Right cardiac atrium (tissue), 5 donors: ENCODE results near the gene DCAF11. TPM values are rescaled to one million over a fixed set of nuclear protein-coding genes. Genes with fewer than 3 reads are reported as not detected.

Source experiments
- ATAC-seq, 2 donors: fragments of 200-7000 bp; cut with Tn5 transposase; one replicate each; pipeline versions ENCODE4 v1.8.0 to v1.9.1; 2020; ENCODE audit warnings: moderate library complexity in 2 of 2, mild to moderate bottlenecking in 1 of 2
- DNase-seq, 3 donors: peaks; one replicate each; pipeline ENCODE4 v3.0.0-alpha.2; 2020
- H3K27ac ChIP-seq: one replicate; pipeline ENCODE4 v1.5.1; 2013; ENCODE audit warnings: mild to moderate bottlenecking, low read length, control low read depth, moderate library complexity
- H3K27me3 ChIP-seq: one replicate; pipeline ENCODE4 v1.6.1; 2013; ENCODE audit not compliant: control insufficient read depth, insufficient read depth
- H3K4me1 ChIP-seq: one replicate; pipeline ENCODE4 v1.6.1; 2013; ENCODE audit warnings: low read length; ENCODE audit not compliant: control insufficient read depth, insufficient read depth
- H3K4me3 ChIP-seq: one replicate; pipeline ENCODE4 v1.5.1; 2013; ENCODE audit warnings: low read length, control low read depth
- H3K9me3 ChIP-seq: one replicate; pipeline ENCODE4 v1.6.1; 2013; ENCODE audit warnings: low read length; ENCODE audit not compliant: control insufficient read depth
- WGBS: extraction: QIAGEN DNeasy Blood & Tissue Kit; methylation state at CpG from one replicate; pipeline ENCODE4 v1.1.7; 2013; 5-methylcytosine and 5-hydroxymethylcytosine counted together
- intact Hi-C, 4 donors: fragments of 100-400 bp; cut with DNase I; formaldehyde crosslinking; loops; one replicate each; pipeline versions ENCODE4 v1.11.0 to v1.14.0; 2022 to 2023
- polyA plus RNA-seq: library from polyadenylated mRNA; stranded (reverse); fragments of 200-250 nt; gene quantifications from one replicate; pipeline ENCODE4 v1.2.3, GENCODE V29; 2013
- total RNA-seq, 4 donors: library from RNA; stranded (reverse); fragmentation: NEBNext Ultra II Directional; extraction: Animal tissue kit (Norgen Biotek cat#: 25700); gene quantifications; one replicate each; pipeline ENCODE4 v1.2.1, GENCODE V29; 2021
- donor health status: healthy with polysubstance abuse.
- donor health status: DM: no; HTN: yes; CAD: no.
- donor health status: DM: no; HTN: no; CAD: no.
- donor health status: DM: no; HTN: yes; CAD: no; lungs with severe emphysema.
- donor health status: DM: yes; HTN: yes; CAD: no.

DCAF11 gene
- total and polyA plus RNA-seq, 5 donors, result 33.1 to 70.7 (median 58.7) TPM

DNA sequence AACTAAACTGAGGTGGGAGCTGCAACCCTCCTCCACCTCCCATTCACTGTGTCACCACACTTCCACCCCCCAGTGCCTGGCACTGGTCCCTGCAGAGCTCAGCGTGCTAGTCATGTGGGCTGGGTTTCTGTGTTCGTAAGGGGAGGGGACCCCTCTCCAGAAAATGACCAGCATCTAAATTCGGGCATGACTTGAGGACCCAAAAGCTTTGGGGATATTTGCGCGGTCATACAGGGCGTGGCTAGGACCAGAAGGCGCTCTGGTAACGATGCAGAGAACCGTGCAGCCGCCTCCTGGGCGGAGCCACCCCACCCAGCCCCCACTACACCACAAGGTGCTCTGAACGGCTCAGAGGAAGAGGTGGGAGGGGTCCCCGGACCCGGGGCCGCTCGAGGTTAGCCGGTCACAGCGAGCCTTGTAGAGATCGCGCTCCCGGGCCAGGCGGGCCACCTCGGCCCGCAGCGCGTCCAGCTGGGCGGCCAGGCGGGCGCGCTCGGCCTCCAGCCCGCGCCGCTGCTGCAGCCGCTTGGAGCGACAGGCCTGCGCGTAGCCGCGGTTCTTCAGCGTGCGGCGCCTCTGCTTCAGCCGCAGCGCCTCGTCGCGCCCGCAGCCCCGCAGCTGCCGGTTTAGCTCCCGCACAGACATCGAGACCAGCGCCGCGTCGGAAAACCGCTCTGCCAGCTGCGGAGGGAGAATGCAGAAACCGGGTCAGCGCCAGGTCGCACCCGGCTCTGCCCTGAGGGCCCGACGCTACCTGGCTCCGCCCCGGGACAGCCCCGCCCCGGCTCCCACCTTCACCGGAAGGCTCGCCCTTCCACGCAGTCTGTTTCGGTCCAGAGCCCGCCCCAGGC lies 33.5 kb upstream of the DCAF11 start:
- under 1% methylated on average over 74 of the region's 74 CpGs for WGBS
- H3K9me3 ChIP-seq, result no peaks in the 10 kb centered on the region
- peak overlapping the region; percentile 76 for H3K4me3 ChIP-seq
- intact Hi-C loops, result no loop called here
- no peaks in the 10 kb centered on the region for H3K4me1 ChIP-seq
- H3K27ac ChIP-seq, result no peak overlapping the region
- peak; percentile 68 to 82 for ATAC-seq
- DNase-seq, result peak in 2 of 3 donors; percentile 77 to 81
- H3K27me3 ChIP-seq, result no peaks in the 10 kb centered on the region

DNA sequence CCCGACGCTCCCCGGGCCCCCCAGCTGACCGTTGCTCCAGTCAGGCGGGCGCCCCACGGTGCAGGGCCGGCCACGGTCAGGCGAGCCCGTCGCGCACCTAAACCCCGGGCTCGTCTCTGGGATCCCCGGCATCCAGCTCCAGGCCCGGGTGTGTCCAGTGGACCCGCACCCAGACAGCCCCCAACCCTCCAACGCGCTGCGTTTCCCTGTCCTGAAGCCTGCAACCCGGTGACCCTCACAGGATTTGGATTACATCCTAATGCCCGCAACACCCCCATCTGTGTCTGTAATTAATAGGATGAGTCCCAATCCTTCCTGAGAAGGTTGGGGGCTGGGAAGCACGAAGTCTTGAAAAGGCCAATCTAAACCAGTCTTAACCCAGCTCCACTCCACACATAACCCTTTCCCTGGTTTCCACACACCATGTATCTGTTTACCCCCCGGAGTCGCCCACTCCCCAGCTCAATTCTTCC lies 32.8 kb upstream of the DCAF11 start:
- intact Hi-C loops, result no loop called here
- no peak overlapping the region for H3K27ac ChIP-seq
- no peaks in the 10 kb centered on the region for H3K4me1 ChIP-seq
- DNase-seq (no peak), ATAC-seq (no peak)
- 22% methylated on average over 26 of the region's 26 CpGs for WGBS
- peak overlapping the region; percentile 76 for H3K4me3 ChIP-seq
- H3K9me3 ChIP-seq, result no peaks in the 10 kb centered on the region
- no peaks in the 10 kb centered on the region for H3K27me3 ChIP-seq

GRCh38 chr14:24082411-24083080 lies 32.0 kb upstream of the DCAF11 start:
- H3K9me3 ChIP-seq, result no peaks in the 10 kb centered on the region
- H3K4me3 ChIP-seq, result no peak overlapping the region
- no peaks in the 10 kb centered on the region for H3K27me3 ChIP-seq
- H3K4me1 ChIP-seq, result no peaks in the 10 kb centered on the region
- peak in 1 of 2 donors; percentile 12 for ATAC-seq
- 88% methylated on average over 5 of the region's 5 CpGs for WGBS
- intact Hi-C loops, result no loop called here
- H3K27ac ChIP-seq, result no peak overlapping the region
- no peak for DNase-seq

- Histone ChIP-seq H3K27ac (no peak overlapping the region), H3K9me3 (no peaks in the 10 kb centered on the region), H3K4me1 (no peaks in the 10 kb centered on the region), H3K27me3 (no peaks in the 10 kb centered on the region), H3K4me3 (no peak overlapping the region)
- no peak for DNase-seq
- intact Hi-C loops, result no loop called here
- WGBS, result 89% methylated on average over 3 of the region's 3 CpGs
- no peak for ATAC-seq
Observed at GRCh38 chr14:24083462-24083861, 31.1 kb upstream of the DCAF11 start.

GRCh38 chr14:24084440-24084839 lies 30.1 kb upstream of the DCAF11 start:
- no peak for ATAC-seq
- intact Hi-C loops, result no loop called here
- no peaks in the 10 kb centered on the region for H3K27me3 ChIP-seq
- no peak for DNase-seq
- no peaks in the 10 kb centered on the region for H3K4me1 ChIP-seq
- H3K27ac ChIP-seq, result no peak overlapping the region
- 91% methylated on average over 2 of the region's 2 CpGs for WGBS
- no peaks in the 10 kb centered on the region for H3K9me3 ChIP-seq
- H3K4me3 ChIP-seq, result no peak overlapping the region

DNA sequence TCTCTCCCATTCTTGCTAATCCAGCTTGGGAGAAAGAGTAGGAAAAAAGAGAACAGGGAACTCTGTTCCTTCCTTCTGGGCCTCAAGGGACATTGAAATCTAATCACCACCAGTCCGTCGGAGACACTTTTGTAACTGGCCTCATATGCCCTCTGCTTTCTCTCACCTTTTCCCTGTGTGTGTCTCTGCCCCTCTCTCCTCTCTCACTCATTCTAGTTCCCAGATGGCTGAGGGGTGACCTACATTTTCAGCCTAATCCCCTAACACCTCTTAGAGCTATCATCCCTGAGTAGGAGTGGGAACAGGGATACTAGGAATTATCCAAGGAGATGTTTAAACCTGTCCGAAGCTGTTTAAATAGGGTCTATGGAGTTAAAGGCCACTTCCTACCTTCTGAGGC lies 29.4 kb upstream of the DCAF11 start:
- DNase-seq, result no peak
- no peak for ATAC-seq
- H3K4me1 ChIP-seq, result no peaks in the 10 kb centered on the region
- no peak overlapping the region for H3K4me3 ChIP-seq
- no peaks in the 10 kb centered on the region for H3K27me3 ChIP-seq
- no peak overlapping the region for H3K27ac ChIP-seq
- 59% methylated on average over 3 of the region's 3 CpGs for WGBS
- intact Hi-C loops, result no loop called here
- H3K9me3 ChIP-seq, result no peaks in the 10 kb centered on the region

DNA sequence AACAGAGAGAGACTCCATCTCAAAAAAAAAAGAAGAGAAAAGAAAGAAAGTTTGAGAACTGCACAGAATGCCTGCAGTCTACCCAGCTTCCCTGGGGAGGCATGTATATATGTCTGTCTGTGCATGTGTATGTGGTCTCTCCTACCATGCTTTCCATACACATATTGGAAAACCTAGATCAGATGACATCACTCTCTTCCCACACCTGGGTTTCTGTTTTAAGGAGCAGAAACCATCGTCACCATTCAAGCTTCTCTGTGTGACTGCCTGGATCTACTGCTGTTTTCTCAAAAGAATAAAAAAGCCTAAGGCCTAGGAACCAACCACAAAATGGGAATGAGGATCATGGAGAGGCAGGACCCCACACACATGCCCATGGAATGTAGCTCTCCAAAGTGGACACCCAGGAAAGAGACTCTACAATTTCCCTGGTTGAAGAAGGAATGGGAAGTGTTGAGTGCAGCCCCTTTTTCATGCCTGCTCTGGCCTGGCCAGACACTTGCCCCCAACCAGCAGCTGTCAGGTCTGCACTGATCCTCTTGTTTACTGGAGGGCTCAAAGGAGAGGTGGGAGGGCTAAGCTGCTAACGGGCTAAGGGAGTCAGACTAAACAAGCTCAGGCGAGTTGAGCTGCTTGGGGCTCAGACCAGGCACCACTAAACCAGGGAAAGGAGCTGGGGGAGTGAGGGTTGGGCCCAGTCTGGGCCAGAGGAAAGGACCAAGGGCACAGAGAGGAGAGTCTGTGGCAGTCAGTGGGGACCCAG lies 28.2 kb upstream of the DCAF11 start:
- H3K27ac ChIP-seq, result no peak overlapping the region
- no peaks in the 10 kb centered on the region for H3K4me1 ChIP-seq
- intact Hi-C loops, result no loop called here
- ATAC-seq, result no peak
- WGBS, result 82% methylated on average over 3 of the region's 3 CpGs
- H3K9me3 ChIP-seq, result no peaks in the 10 kb centered on the region
- no peak for DNase-seq
- H3K27me3 ChIP-seq, result no peaks in the 10 kb centered on the region
- no peak overlapping the region for H3K4me3 ChIP-seq

- no peak overlapping the region for H3K27ac ChIP-seq
- no peaks in the 10 kb centered on the region for H3K4me1 ChIP-seq
- H3K9me3 ChIP-seq, result no peaks in the 10 kb centered on the region
- WGBS, result 81% methylated on average over 1 of the region's 1 CpG
- H3K27me3 ChIP-seq, result no peaks in the 10 kb centered on the region
- ATAC-seq (no peak), DNase-seq (no peak)
- H3K4me3 ChIP-seq, result no peak overlapping the region
- intact Hi-C loops, result no loop called here
Observed at GRCh38 chr14:24087004-24087403, 27.6 kb upstream of the DCAF11 start.

DNA sequence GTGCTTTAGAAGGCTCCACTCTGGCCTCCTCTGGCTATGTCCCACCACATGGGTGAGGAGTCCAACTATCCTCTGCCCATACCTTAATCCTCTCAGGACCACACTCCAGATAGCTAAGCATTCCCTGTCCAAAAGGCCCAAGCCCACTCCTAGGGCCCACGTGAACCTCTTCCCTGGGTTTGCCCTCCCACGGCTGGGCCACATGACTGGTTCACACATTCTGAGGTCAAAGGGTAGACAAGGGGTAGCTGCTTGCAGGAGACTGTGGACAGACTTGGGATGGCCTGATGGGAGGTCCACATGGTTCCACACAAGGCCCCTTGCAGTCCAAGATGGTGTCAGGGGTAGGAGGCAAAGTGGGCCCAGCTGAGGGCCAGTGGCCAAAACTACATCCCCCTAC lies 26.5 kb upstream of the DCAF11 start:
- 79% methylated on average over 2 of the region's 2 CpGs for WGBS
- no peak for DNase-seq
- intact Hi-C loops, result no loop called here
- Histone ChIP-seq H3K4me3 (no peak overlapping the region), H3K4me1 (no peaks in the 10 kb centered on the region), H3K9me3 (no peaks in the 10 kb centered on the region), H3K27ac (no peak overlapping the region), H3K27me3 (no peaks in the 10 kb centered on the region)
- no peak for ATAC-seq

DNA sequence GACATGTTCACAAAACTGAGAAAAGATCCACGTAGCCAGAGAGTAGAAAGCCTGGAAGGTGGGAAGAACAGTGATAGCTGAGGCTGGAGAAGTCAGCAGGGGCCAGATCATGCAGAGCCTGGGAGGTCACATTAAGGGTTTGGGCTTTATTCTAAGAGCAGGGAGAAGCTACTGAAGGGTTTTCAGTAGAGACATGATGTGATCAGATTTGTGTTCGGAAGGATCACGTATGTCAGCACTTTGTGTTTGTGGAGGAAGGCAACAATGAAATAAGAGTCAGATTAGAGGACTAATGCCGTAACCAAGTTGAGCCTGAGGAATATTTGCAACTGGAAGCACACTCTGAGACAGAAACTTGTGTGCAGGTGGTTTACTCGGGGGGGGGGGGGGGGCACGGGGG lies 24.7 kb upstream of the DCAF11 start:
- Histone ChIP-seq H3K4me1 (peaks cover 3% of the 10 kb centered on the region), H3K4me3 (no peak overlapping the region), H3K27me3 (no peaks in the 10 kb centered on the region), H3K9me3 (no peaks in the 10 kb centered on the region), H3K27ac (no peak overlapping the region)
- ATAC-seq, result no peak
- 77% methylated on average over 6 of the region's 6 CpGs for WGBS
- intact Hi-C loops, result loop anchor here (2.0 to 10.0 kb wide), 4 partner anchors 33 to 105 kb away; partner anchors contain the start of gene DHRS4L2 (in 2 of the 4)
- DNase-seq, result no peak

GRCh38 chr14:24092110-24092504 lies 22.5 kb upstream of the DCAF11 start:
- Histone ChIP-seq H3K9me3 (no peaks in the 10 kb centered on the region), H3K27ac (no peak overlapping the region), H3K4me1 (peaks cover 6% of the 10 kb centered on the region), H3K4me3 (no peak overlapping the region), H3K27me3 (no peaks in the 10 kb centered on the region)
- intact Hi-C loops, result loop anchor here in 3 of 4 donors (5.0 to 10.0 kb wide), 3 partner anchors 35 to 107 kb away; partner anchors contain the start of gene DHRS4L2 (in 2 of the 3)
- DNase-seq (no peak), ATAC-seq (no peak)
